Panc1 (cell line): ENCODE measurements around the gene SERPIND1. TPM values are rescaled to one million over a fixed set of nuclear protein-coding genes. Genes with fewer than 3 reads are reported as not detected.

Experiments used
- ATAC-seq: fragments of 200-7000 bp; cut with Tn5 transposase; 2 replicates; pipeline ENCODE4 v1.9.1; 2020; ENCODE audit warnings: mild to moderate bottlenecking, moderate library complexity
- BruUV-seq: library from RNA; stranded (reverse); fragments of 400-500 nt; replicated peaks from 2 replicates; lab custom pipeline; 2021; lab: Mats Ljungman, UMichigan
- CTCF ChIA-PET: fragments of 300-600 bp; sonication (Branson Sonifier 250); formaldehyde crosslinking; loops from one replicate; lab custom pipeline; 2022; ENCODE audit warnings: antibody characterized with exemption; lab: Charles Lee
- POLR2A ChIA-PET: fragments of 300-600 bp; sonication (Branson Sonifier 250); formaldehyde crosslinking; loops from one replicate; lab custom pipeline; 2022; ENCODE audit warnings: antibody characterized with exemption; lab: Charles Lee
- DNase-seq: peaks from one replicate; pipeline ENCODE4 v3.0.0-alpha.2; 2010; ENCODE audit warnings: low read depth, low spot score
- H3K27ac ChIP-seq: 2 replicates; pipeline ENCODE4 v1.5.1; 2011; ENCODE audit warnings: mild to moderate bottlenecking, low read length, inconsistent platforms
- H3K27me3 ChIP-seq: fragments of 200-500 bp; sonication (Bioruptor generic); 2 replicates; pipeline ENCODE4 v1.6.0; 2014; ENCODE audit warnings: low read length, inconsistent platforms; ENCODE audit not compliant: control insufficient read depth, insufficient read depth
- H3K36me3 ChIP-seq: fragments of 200-500 bp; sonication (Bioruptor generic); 2 replicates; pipeline ENCODE4 v1.5.1; 2014; ENCODE audit warnings: inconsistent platforms, mild to moderate bottlenecking, low read length, moderate library complexity; ENCODE audit not compliant: control insufficient read depth, insufficient read depth
- H3K4me1 ChIP-seq: 2 replicates; pipeline ENCODE4 v1.5.1; 2011; ENCODE audit warnings: inconsistent platforms, mild to moderate bottlenecking, low read length, moderate library complexity; ENCODE audit not compliant: control insufficient read depth, insufficient read depth
- H3K4me3 ChIP-seq, 2 experiments: 2 replicates each; pipeline ENCODE4 v1.5.1; 2011 to 2012; ENCODE audit warnings: low read depth in 2 of 2, low read length in 2 of 2, mild to moderate bottlenecking in 2 of 2, inconsistent platforms in 1 of 2, moderate library complexity in 1 of 2
- H3K9me3 ChIP-seq: fragments of 200-500 bp; sonication (Bioruptor generic); 2 replicates; pipeline ENCODE4 v1.5.1; 2014; ENCODE audit warnings: low read depth, mild to moderate bottlenecking, inconsistent platforms, low read length, moderate library complexity; ENCODE audit not compliant: control insufficient read depth, insufficient read depth
- CTCF ChIP-seq: fragments of 450-650 bp; IDR thresholded peaks from 2 replicates; pipeline ENCODE4 v1.5.1; 2017; ENCODE audit warnings: mild to moderate bottlenecking
- POLR2AphosphoS5 ChIP-seq: IDR thresholded peaks from 2 replicates; pipeline ENCODE4 v1.6.1; 2012; ENCODE audit warnings: mild to moderate bottlenecking, low read depth, low read length, moderate library complexity
- SIN3A ChIP-seq: IDR thresholded peaks from 2 replicates; pipeline ENCODE4 v1.6.1; 2012; ENCODE audit warnings: low read depth, mild to moderate bottlenecking, low read length, moderate library complexity, borderline replicate concordance; ENCODE audit not compliant: insufficient read depth
- TCF7L2 ChIP-seq: IDR thresholded peaks from 2 replicates; pipeline ENCODE4 v1.6.1; 2011; ENCODE audit warnings: mild to moderate bottlenecking, low read depth, low read length, inconsistent platforms
- in situ Hi-C: cut with HindIII; loops from 2 replicates; pipeline ENCODE4 v1.10.0; 2016; ENCODE audit warnings: low sequenced_read_pairs, low pct_unique_long_range_greater_than_20kb
- intact Hi-C: fragments of 100-400 bp; cut with micrococcal nuclease; formaldehyde crosslinking; loops from one replicate; pipeline ENCODE4 v1.10.0; 2022; ENCODE audit not compliant: unreplicated experiment
- total RNA-seq: library from RNA; stranded (reverse); gene quantifications from one replicate; pipeline ENCODE4 v1.2.1, GENCODE V29; 2021; ENCODE audit not compliant: unreplicated experiment
- TF ChIP-seq, protein P1 (sequence below), 2 experiments: IDR thresholded peaks; 2 replicates each; pipeline ENCODE4 v1.6.1; 2011 to 2012; ENCODE audit warnings: low read depth in 2 of 2, control low read depth in 1 of 2, low read length in 1 of 2, mild to moderate bottlenecking in 1 of 2, moderate library complexity in 1 of 2; ENCODE audit not compliant: insufficient read depth in 1 of 2

Gene SERPIND1
- total RNA-seq, 1 experiment from 2014 or later: 0.18 TPM

- Histone ChIP-seq H3K4me3 (no peak overlapping the region), H3K36me3 (no peaks in the 10 kb centered on the region), H3K9me3 (no peaks in the 10 kb centered on the region), H3K27ac (no peak overlapping the region), H3K4me1 (no peaks in the 10 kb centered on the region), H3K27me3 (no peaks in the 10 kb centered on the region)
- BruUV-seq: no TSS peak
- DNase-seq: no peak
- no peak for ATAC-seq
- in situ Hi-C loops: no loop called here
- ChIA-PET POLR2A (interaction anchor here (0.7 kb wide), 1 partner anchor 320 kb away, joined by 3 read pairs; no protein-coding TSS in a partner anchor), CTCF (no interaction called here)
- TF ChIP-seq POLR2AphosphoS5: no peak
- TF ChIP-seq, protein P1, sequence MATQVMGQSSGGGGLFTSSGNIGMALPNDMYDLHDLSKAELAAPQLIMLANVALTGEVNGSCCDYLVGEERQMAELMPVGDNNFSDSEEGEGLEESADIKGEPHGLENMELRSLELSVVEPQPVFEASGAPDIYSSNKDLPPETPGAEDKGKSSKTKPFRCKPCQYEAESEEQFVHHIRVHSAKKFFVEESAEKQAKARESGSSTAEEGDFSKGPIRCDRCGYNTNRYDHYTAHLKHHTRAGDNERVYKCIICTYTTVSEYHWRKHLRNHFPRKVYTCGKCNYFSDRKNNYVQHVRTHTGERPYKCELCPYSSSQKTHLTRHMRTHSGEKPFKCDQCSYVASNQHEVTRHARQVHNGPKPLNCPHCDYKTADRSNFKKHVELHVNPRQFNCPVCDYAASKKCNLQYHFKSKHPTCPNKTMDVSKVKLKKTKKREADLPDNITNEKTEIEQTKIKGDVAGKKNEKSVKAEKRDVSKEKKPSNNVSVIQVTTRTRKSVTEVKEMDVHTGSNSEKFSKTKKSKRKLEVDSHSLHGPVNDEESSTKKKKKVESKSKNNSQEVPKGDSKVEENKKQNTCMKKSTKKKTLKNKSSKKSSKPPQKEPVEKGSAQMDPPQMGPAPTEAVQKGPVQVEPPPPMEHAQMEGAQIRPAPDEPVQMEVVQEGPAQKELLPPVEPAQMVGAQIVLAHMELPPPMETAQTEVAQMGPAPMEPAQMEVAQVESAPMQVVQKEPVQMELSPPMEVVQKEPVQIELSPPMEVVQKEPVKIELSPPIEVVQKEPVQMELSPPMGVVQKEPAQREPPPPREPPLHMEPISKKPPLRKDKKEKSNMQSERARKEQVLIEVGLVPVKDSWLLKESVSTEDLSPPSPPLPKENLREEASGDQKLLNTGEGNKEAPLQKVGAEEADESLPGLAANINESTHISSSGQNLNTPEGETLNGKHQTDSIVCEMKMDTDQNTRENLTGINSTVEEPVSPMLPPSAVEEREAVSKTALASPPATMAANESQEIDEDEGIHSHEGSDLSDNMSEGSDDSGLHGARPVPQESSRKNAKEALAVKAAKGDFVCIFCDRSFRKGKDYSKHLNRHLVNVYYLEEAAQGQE (IDR thresholded peaks at IDR 0.05; ENCODE audit: insufficient read depth in 1 of 2, low read depth in 2 of 2, low read length in 1 of 2): no peak
- no peak for TF ChIP-seq TCF7L2
- no peak for TF ChIP-seq SIN3A
- TF ChIP-seq CTCF: no peak
- intact Hi-C loops: no loop called here
These were observed 28.8 kb upstream of the SERPIND1 start for GRCh38 chr22:20745119-20745518.

- Histone ChIP-seq H3K4me1 (no peaks in the 10 kb centered on the region), H3K36me3 (no peaks in the 10 kb centered on the region), H3K27me3 (no peaks in the 10 kb centered on the region), H3K9me3 (no peaks in the 10 kb centered on the region), H3K27ac (no peak overlapping the region), H3K4me3 (no peak overlapping the region)
- intact Hi-C loops (no loop called here), in situ Hi-C loops (no loop called here)
- no peak for ATAC-seq
- BruUV-seq: no TSS peak
- ChIA-PET POLR2A (interaction anchor here (0.6 kb wide), 1 partner anchor 109 kb away, joined by 3 read pairs; no protein-coding TSS in a partner anchor), CTCF (no interaction called here)
- no peak for DNase-seq
- TF ChIP-seq SIN3A: no peak
These were observed 27.3 kb upstream of the SERPIND1 start for GRCh38 chr22:20746431-20747189.

DNA sequence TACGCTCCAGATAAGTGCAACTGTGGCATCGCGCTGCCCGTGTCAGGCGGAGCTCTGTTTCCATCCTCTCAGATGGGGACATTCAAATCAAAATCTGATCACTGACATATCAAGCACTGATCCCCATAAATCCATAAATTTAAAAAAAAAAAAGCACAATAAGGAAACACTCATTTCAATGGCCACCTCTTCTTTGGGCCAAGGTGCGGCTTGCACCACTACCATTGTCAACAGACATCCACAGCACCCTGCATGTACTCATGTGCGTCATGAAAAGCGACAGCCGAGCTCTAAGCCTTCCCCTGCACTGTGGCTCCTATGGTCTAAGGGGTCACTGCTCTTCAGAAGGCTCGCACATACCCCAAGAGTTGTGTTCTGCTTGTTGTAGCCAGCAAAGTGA, 26.7 kb upstream of the SERPIND1 start:
- TF ChIP-seq, protein P1 (IDR thresholded peaks at IDR 0.05; ENCODE audit: insufficient read depth in 1 of 2, low read depth in 2 of 2, low read length in 1 of 2): no peak
- TF ChIP-seq TCF7L2 (no peak), SIN3A (no peak), CTCF (no peak), POLR2AphosphoS5 (no peak)
- Histone ChIP-seq H3K4me3 (no peak overlapping the region), H3K27me3 (no peaks in the 10 kb centered on the region), H3K27ac (no peak overlapping the region), H3K4me1 (no peaks in the 10 kb centered on the region), H3K9me3 (no peaks in the 10 kb centered on the region), H3K36me3 (no peaks in the 10 kb centered on the region)
- ATAC-seq: no peak
- no TSS peak for BruUV-seq
- DNase-seq: no peak
- POLR2A ChIA-PET: no interaction called here
- in situ Hi-C loops (no loop called here), intact Hi-C loops (no loop called here)
- CTCF ChIA-PET: no interaction called here
